Hematopoietic multipotent progenitor cell (in vitro differentiated cells): ENCODE measurements around the gene FBXO2. TPM values are rescaled to one million over a fixed set of nuclear protein-coding genes. Genes with fewer than 3 reads are reported as not detected.

Source experiments
- DNase-seq, 3 donors: peaks; one replicate each; pipeline ENCODE4 v3.0.0-alpha.2; 2011 to 2015; ENCODE audit warnings: low read depth in 2 of 3, low spot score in 2 of 3
- total RNA-seq: library from RNA; depleted of rRNA; stranded (reverse); fragments of >200 nt; gene quantifications from one replicate; pipeline ENCODE4 v1.2.3, GENCODE V29; 2012

The FBXO2 gene
- total RNA-seq, 1 donor, result 0.27 TPM

- DNase-seq, result no peak
Observed at GRCh38 chr1:11599891-11600576, 54.2 kb downstream of the FBXO2 start.

GRCh38 chr1:11598461-11598860, 55.8 kb downstream of the FBXO2 start:
- no peak for DNase-seq

Other genes with a start within 250 kb of the FBXO2 start
- gene DISP3, start 175.3 kb downstream of the FBXO2 start, total RNA-seq, result under 0.01 TPM
- 10.5 TPM for gene FBXO44, start 448 bp upstream of the FBXO2 start, total RNA-seq
- 12.4 TPM for gene FBXO6, start 9.8 kb upstream of the FBXO2 start, total RNA-seq
- gene MAD2L2, start 26.7 kb upstream of the FBXO2 start, total RNA-seq, result 53.1 TPM
- gene DRAXIN, start 37.3 kb upstream of the FBXO2 start, total RNA-seq, result 0.27 TPM
- gene AGTRAP, start 81.7 kb upstream of the FBXO2 start, total RNA-seq, result 47.9 TPM
- not detected for gene C1orf167, start 107.8 kb upstream of the FBXO2 start, total RNA-seq
- gene MTHFR, start 151.5 kb upstream of the FBXO2 start, total RNA-seq, result 40.9 TPM
- 12.7 TPM for gene CLCN6, start 151.8 kb upstream of the FBXO2 start, total RNA-seq
- gene NPPA, start 193.4 kb upstream of the FBXO2 start, total RNA-seq, result not detected
- not detected for gene NPPB, start 204.5 kb upstream of the FBXO2 start, total RNA-seq